Cerebellar cortex (tissue), 1 donor: ENCODE measurements around the gene MBLAC1.

ENCODE experiments used
- DNase-seq: peaks from one replicate; pipeline ENCODE4 v3.0.0-alpha.2; 2015; ENCODE audit warnings: low spot score

MBLAC1 gene

GRCh38 chr7:100153708-100154535 is 27.2 kb downstream of the MBLAC1 start:
- no peak for DNase-seq

GRCh38 chr7:100154651-100155491 is 28.1 kb downstream of the MBLAC1 start:
- DNase-seq: no peak

- DNase-seq: no peak
These were observed 29.0 kb downstream of the MBLAC1 start for GRCh38 chr7:100155553-100156317.

- DNase-seq: no peak
These were observed 29.7 kb downstream of the MBLAC1 start for GRCh38 chr7:100156331-100157068.

GRCh38 chr7:100157069-100157333 is 30.2 kb downstream of the MBLAC1 start:
- no peak for DNase-seq

- DNase-seq: peak; percentile 68
These were observed 30.8 kb downstream of the MBLAC1 start for GRCh38 chr7:100157334-100158228.

GRCh38 chr7:100158229-100159098 is 31.7 kb downstream of the MBLAC1 start, which contains the start of gene TRAPPC14:
TRAPPC14 (minus strand) TSS chr7:100158723; CDS start chr7:100158499, 224 bp downstream.
- peak; percentile 84 for DNase-seq

- no peak for DNase-seq
These were observed 32.4 kb downstream of the MBLAC1 start for GRCh38 chr7:100159099-100159623.

GRCh38 chr7:100160067-100160466 is 33.3 kb downstream of the MBLAC1 start:
- no peak for DNase-seq

- no peak for DNase-seq
These were observed 36.3 kb downstream of the MBLAC1 start for GRCh38 chr7:100163006-100163531.

GRCh38 chr7:100163871-100164270 is 37.1 kb downstream of the MBLAC1 start:
- DNase-seq: no peak

GRCh38 chr7:100166317-100166940 is 39.7 kb downstream of the MBLAC1 start:
- DNase-seq: no peak

GRCh38 chr7:100166970-100167911 is 40.5 kb downstream of the MBLAC1 start:
- no peak for DNase-seq

- no peak for DNase-seq
These were observed 41.2 kb downstream of the MBLAC1 start for GRCh38 chr7:100167912-100168323.

GRCh38 chr7:100169147-100169850 is 42.5 kb downstream of the MBLAC1 start:
- DNase-seq: no peak

GRCh38 chr7:100170101-100170897 is 43.5 kb downstream of the MBLAC1 start:
- DNase-seq: no peak
